ENCODE data around the gene PILRA.
"Not testable (repeated sequence)": the region's sequence is repeated elsewhere in the genome, so short reads cannot be mapped to it uniquely, and the experiment has no call there.

Gene PILRA

GRCh38 chr7:100435401-100436304, 62.4 kb downstream of the PILRA start:
- peak; percentile 58 for DNase-seq

GRCh38 chr7:100437150-100438100, 64.1 kb downstream of the PILRA start:
- DNase-seq: no peak

GRCh38 chr7:100438172-100438571, 64.9 kb downstream of the PILRA start:
- DNase-seq: no peak

- not testable (repeated sequence) for DNase-seq
These were observed 65.4 kb downstream of the PILRA start for GRCh38 chr7:100438731-100439130.

- not testable (repeated sequence) for DNase-seq
These were observed 66.0 kb downstream of the PILRA start for GRCh38 chr7:100439244-100439643.

GRCh38 chr7:100441641-100442535, 68.6 kb downstream of the PILRA start:
- no peak for DNase-seq

- no peak for DNase-seq
These were observed 70.0 kb downstream of the PILRA start for GRCh38 chr7:100443096-100443840.

- DNase-seq: no peak
These were observed 71.3 kb downstream of the PILRA start for GRCh38 chr7:100444311-100445278.

- DNase-seq: no peak
These were observed 72.8 kb downstream of the PILRA start for GRCh38 chr7:100446040-100446439.

- DNase-seq: not testable (repeated sequence)
These were observed 74.1 kb downstream of the PILRA start for GRCh38 chr7:100447363-100447762.

GRCh38 chr7:100449190-100449795, 76.0 kb downstream of the PILRA start:
- no peak for DNase-seq
